Measurements from ENCODE around the gene EGFL7.

EGFL7 gene

GRCh38 chr9:136621019-136621733, 41.5 kb upstream of the EGFL7 start:
- no peak for TF ChIP-seq CTCF (IDR thresholded peaks at IDR 0.05; ENCODE audit: control insufficient read depth, insufficient read depth, low read depth, low read length, missing control alignments)
- DNase-seq (ENCODE audit: low read depth) = no peak
- no peak overlapping the region for H3K4me3 ChIP-seq (ENCODE audit: control insufficient read depth, low read depth, low read length)

- no peak overlapping the region for H3K4me3 ChIP-seq (ENCODE audit: control insufficient read depth, low read depth, low read length)
- no peak for TF ChIP-seq CTCF (IDR thresholded peaks at IDR 0.05; ENCODE audit: control insufficient read depth, insufficient read depth, low read depth, low read length, missing control alignments)
- no peak for DNase-seq (ENCODE audit: low read depth)
Observed at GRCh38 chr9:136621734-136622093, 41.0 kb upstream of the EGFL7 start.

GRCh38 chr9:136622538-136622948, 40.2 kb upstream of the EGFL7 start:
- no peak for TF ChIP-seq CTCF (IDR thresholded peaks at IDR 0.05; ENCODE audit: control insufficient read depth, insufficient read depth, low read depth, low read length, missing control alignments)
- no peak for DNase-seq (ENCODE audit: low read depth)
- H3K4me3 ChIP-seq (ENCODE audit: control insufficient read depth, low read depth, low read length) = no peak overlapping the region

GRCh38 chr9:136623016-136623841, 39.5 kb upstream of the EGFL7 start:
- H3K4me3 ChIP-seq (ENCODE audit: control insufficient read depth, low read depth, low read length) = no peak overlapping the region

GRCh38 chr9:136623842-136624183, 38.9 kb upstream of the EGFL7 start:
- DNase-seq (ENCODE audit: low read depth) = no peak
- no peak overlapping the region for H3K4me3 ChIP-seq (ENCODE audit: control insufficient read depth, low read depth, low read length)
- no peak for TF ChIP-seq CTCF (IDR thresholded peaks at IDR 0.05; ENCODE audit: control insufficient read depth, insufficient read depth, low read depth, low read length, missing control alignments)

More at GRCh38 chr9:136623016-136623841, 39.5 kb upstream of the EGFL7 start:
- TF ChIP-seq CTCF (IDR thresholded peaks at IDR 0.05; ENCODE audit: control insufficient read depth, insufficient read depth, low read depth, low read length, missing control alignments) = no peak
- DNase-seq (ENCODE audit: low read depth) = no peak

GRCh38 chr9:136624184-136624951, 38.3 kb upstream of the EGFL7 start:
- TF ChIP-seq CTCF (IDR thresholded peaks at IDR 0.05; ENCODE audit: control insufficient read depth, insufficient read depth, low read depth, low read length, missing control alignments) = no peak
- no peak overlapping the region for H3K4me3 ChIP-seq (ENCODE audit: control insufficient read depth, low read depth, low read length)
- no peak for DNase-seq (ENCODE audit: low read depth)

Measured in AG09309 (cell line).